ENCODE results near the gene CTNND1.

- TF ChIP-seq CTCF (IDR thresholded peaks at IDR 0.05) = no peak
- no peak for TF ChIP-seq POLR2A (IDR thresholded peaks at IDR 0.05)
- no peak for TF ChIP-seq POLR2AphosphoS5 (IDR thresholded peaks at IDR 0.05)
Measured at GRCh38 chr11:57772562-57772961, 11.0 kb downstream of the CTNND1 start.
